Pulmonary artery endothelial cell (primary cell): ENCODE results near the gene GALNTL6. TPM values are rescaled to one million over a fixed set of nuclear protein-coding genes. Genes with fewer than 3 reads are reported as not detected.
"Not testable (repeated sequence)": the region's sequence is repeated elsewhere in the genome, so short reads cannot be mapped to it uniquely, and the experiment has no call there.

ENCODE experiments used
- DNase-seq: peaks from one replicate; pipeline ENCODE4 v3.0.0-alpha.2; 2011; ENCODE audit warnings: low read depth, low spot score
- total RNA-seq: library from RNA; depleted of rRNA; stranded (reverse); fragments of >200 nt; gene quantifications from 2 replicates; pipeline ENCODE4 v1.2.3, GENCODE V29; 2014

GALNTL6 gene
- total RNA-seq, 1 donor from 2014 or later, result not detected

DNA sequence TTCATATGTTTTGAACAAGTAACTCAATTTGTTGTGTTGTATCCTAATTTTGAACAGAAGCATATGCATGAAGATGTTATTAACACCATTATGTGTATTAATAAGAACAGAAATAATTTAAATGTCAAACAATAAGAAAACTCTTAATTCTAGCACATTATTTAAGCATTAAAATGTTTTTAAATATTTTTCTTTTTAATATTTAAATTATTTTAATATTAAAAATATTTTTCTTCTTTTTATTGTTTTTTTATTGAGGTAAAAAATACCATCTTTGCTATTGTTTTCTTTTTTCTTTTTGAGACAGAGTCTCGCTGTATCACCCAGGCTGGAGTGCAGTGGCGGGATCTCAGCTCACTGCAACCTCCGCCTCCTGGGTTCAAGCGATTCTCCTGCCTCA, 914.4 kb downstream of the GALNTL6 start:
- no peak for DNase-seq

GRCh38 chr4:172733645-172734044, 920.4 kb downstream of the GALNTL6 start:
- not testable (repeated sequence) for DNase-seq

- no peak for DNase-seq
Observed at GRCh38 chr4:172734555-172734954, 921.4 kb downstream of the GALNTL6 start.

DNA sequence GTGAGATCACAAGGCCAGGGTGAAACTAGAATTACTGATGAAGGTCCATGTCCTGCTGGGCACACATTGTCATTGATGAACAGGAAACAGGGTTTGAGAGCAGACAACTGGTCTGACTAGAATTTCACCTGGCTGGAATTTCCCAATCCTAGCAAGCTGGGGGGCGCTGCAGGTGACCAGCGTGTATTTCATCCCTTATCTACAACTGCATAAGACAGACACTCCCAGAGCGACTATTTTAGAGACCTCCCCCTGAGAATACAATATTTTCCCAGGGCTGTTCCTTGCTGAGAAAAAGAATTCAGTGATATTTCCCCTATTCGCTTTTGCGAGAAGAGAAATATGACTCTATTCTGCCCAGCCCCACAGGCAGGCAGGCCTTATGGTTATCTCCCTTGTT, 922.8 kb downstream of the GALNTL6 start:
- no peak for DNase-seq

DNA sequence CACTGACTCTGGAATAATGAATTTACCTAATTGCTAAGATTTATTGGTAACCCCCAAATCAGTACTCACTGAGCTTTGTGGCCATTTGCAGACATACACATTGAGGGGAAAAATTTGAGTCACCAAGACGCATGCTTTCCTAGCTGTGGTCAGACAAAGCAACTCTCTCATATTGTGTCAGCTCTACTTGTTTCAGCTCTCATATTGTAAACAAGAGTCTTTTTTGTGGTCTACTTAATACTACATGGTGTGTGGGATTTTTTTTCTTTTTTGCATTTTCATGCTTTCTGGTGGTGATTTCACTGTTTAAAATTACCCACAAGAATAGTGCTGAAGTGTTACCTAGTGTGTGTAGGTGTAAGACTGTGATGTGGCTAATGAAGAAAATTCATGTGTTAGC, 927.2 kb downstream of the GALNTL6 start:
- DNase-seq, result no peak

DNA sequence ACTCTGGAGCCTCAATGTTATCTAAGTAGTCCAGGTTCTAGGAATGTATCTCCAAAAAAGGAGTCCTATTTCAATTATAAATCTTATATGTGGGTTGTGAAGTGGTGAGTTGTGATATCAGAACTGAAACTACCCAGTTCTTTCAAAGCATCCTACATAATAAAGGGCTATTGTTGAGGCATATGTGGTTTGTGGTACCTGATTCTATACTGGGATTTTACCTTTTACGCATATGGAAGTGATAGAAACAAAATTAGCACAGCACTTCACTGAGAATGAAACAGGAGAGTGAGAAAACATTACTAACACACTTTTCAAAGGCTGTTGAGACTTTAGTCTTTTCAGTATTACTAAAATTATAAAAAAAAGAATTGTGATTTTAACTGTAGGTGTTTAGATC, 937.7 kb downstream of the GALNTL6 start:
- DNase-seq, result no peak

GRCh38 chr4:172751550-172751949, 938.3 kb downstream of the GALNTL6 start:
- no peak for DNase-seq

- no peak for DNase-seq
Observed at GRCh38 chr4:172758586-172759340, 945.6 kb downstream of the GALNTL6 start.

- DNase-seq, result no peak
Observed at GRCh38 chr4:172760512-172760911, 947.3 kb downstream of the GALNTL6 start.

DNA sequence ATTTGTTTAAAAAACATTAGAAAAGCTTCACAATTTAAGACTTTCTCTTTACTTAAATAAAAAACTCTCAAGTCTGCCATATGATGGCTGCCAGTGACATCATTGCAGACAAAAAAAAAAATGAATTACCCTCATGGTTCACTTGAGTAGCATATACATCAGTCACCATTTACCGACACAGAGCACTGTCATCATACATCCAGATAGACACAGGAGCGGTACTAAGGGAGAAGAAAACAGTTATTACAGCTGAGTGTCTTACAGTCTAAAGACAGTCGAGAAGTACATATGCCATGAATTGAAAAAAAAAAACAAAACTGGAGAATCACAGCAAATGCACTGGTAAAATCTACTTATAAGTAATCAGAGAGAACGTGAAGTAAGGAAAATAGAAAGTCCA, 949.7 kb downstream of the GALNTL6 start:
- no peak for DNase-seq

DNA sequence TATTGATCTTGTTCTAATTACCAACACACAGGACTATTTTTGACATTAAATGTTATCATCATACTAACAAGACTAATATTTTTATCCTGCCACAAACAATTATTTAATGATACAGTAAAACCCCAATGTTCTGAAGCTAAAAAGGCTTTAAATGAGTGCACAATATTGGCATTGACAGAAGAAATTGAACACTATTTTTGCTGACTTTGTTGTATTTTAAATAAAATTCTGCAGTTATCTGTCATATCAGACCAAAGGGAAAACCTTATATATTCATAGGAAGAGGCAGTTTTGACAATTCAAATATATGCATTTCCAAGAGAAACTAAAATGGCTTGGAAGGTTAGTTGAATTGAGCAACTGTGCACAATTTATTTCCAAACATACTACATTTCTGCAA, 957.6 kb downstream of the GALNTL6 start:
- DNase-seq, result no peak

DNA sequence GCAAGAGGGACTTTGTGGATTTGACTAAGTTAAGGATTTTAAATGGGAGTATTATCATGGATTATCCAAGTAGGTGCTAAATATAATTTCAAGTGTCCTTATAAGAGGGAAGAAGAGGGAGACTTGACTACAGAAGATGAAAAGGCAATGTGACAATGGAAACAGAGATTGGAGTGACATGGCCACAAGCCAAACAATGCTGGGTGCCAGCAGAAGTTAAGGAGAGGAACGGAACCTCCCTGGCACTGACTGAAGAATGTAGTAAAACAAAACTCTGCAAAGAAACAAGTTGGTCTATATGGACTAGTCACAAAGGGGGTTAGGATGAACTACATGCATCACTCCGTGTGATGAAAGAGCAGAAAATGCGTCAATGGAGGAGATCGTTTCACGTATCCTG, 959.6 kb downstream of the GALNTL6 start:
- DNase-seq, result no peak

DNA sequence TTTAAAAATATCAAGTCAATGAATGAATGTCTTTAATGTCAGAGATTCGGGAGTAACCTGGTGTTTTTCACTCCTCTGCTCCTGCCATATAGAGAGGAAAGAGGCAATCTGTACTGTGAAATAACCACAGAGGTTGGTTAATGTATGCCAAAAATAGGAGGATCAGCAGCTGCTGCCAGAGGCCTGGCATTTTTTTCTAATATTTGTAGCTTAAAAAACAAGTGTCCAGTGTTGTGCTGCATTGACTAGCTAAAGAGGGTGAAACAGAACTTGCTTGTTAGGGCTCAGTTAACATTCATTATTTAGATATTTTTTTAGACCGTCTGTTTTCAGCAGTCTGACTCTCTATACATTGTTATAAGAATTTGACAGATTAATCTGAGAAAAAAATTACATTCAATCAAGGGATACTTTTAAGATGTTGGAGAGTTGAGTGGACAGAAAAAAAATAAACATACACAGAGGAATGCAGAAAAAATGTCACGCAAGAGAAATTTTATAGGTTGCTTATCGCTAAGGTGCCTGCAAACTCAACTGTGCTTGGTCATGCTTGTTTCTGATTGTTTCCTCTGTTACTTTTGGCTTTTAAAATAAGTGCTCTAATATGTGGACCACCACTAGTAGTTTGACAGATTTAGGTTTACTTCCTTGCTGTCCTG, 963.1 kb downstream of the GALNTL6 start:
- no peak for DNase-seq

- DNase-seq, result no peak
Observed at GRCh38 chr4:172777729-172778431, 964.7 kb downstream of the GALNTL6 start.

GRCh38 chr4:172778583-172778982, 965.4 kb downstream of the GALNTL6 start:
- DNase-seq, result no peak

GRCh38 chr4:172780566-172781081, 967.4 kb downstream of the GALNTL6 start:
- no peak for DNase-seq

- no peak for DNase-seq
Observed at GRCh38 chr4:172785613-172786012, 972.4 kb downstream of the GALNTL6 start.

GRCh38 chr4:172786039-172786792, 973.0 kb downstream of the GALNTL6 start:
- DNase-seq, result no peak

DNA sequence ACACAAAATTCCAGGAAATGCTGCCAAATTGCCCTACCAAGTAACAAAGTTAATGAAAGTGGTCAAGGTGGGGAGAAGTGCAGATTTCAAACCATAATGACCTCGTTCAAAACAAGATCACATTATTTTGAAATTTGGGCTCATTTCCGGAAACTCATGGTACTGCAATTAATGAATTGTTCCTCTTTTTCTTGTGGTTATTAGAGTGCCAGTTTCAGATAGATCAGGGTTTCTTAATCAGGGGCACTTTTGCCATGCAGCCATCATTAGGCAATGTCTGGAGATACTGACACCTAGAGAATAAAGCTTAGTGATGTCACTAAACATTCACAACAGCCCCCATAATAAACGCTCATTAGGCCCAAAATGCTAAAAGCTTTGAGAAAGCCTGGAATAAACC, 973.9 kb downstream of the GALNTL6 start:
- DNase-seq, result no peak

- DNase-seq, result no peak
Observed at GRCh38 chr4:172791841-172792240, 978.6 kb downstream of the GALNTL6 start.

DNA sequence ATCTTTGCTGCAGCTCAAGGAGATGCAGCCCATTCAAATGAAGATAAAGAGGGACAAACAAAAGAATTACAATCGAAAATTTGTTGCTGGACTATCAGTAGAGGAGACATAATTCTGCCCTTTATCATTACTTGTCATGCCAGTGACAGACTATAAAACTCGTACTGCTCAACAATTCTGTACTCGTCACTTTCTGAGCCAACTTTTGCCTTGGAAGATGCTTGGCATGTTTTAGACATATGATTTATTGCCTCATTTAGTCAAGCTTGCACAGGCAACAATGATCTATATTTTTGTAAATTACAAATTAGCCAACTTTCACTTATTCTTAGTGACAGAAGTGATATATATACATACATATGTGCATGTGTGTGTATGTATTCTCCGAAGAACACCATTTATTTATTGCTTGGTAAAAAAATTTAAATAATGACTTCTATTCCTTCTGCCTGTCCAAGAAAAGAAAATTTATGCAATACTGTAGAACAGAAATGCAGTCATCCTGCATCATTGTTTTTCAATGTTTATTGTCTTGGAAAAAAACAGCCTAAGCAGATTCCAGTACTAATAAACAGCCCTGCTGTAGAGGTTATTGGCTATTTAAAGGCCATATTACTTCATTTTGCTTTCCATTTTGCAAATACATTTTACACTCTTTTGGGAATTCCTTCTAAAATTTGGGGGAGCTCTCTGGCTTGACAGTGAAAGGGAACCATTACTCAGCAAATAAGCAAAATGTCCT, 980.5 kb downstream of the GALNTL6 start:
- DNase-seq, result no peak
